GM19438 (cell line): ENCODE results near the gene IQGAP3.

ENCODE experiments used
- ATAC-seq: cut with Tn5 transposase; IDR thresholded peaks from one replicate; pipeline ENCODE4 v1.9.1; 2021; ENCODE audit warnings: low read depth; ENCODE audit not compliant: unreplicated experiment

Gene IQGAP3

GRCh38 chr1:156544592-156545102 is 27.7 kb downstream of the IQGAP3 start:
- ATAC-seq = no peak

- ATAC-seq = no peak
These were observed 29.3 kb downstream of the IQGAP3 start for GRCh38 chr1:156543066-156543465.

- ATAC-seq = no peak
These were observed 31.4 kb downstream of the IQGAP3 start for GRCh38 chr1:156540955-156541354.

- ATAC-seq = no peak
These were observed 32.5 kb downstream of the IQGAP3 start for GRCh38 chr1:156539818-156540355.

- no peak for ATAC-seq
These were observed 33.5 kb downstream of the IQGAP3 start for GRCh38 chr1:156538711-156539440.

- no peak for ATAC-seq
These were observed 35.3 kb downstream of the IQGAP3 start for GRCh38 chr1:156537027-156537426.

- no peak for ATAC-seq
These were observed 37.8 kb downstream of the IQGAP3 start for GRCh38 chr1:156534424-156535060.

- no peak for ATAC-seq
These were observed 38.7 kb downstream of the IQGAP3 start for GRCh38 chr1:156533568-156534220.

- no peak for ATAC-seq
These were observed 40.0 kb downstream of the IQGAP3 start for GRCh38 chr1:156532374-156532773.

GRCh38 chr1:156530006-156530405 is 42.4 kb downstream of the IQGAP3 start:
- no peak for ATAC-seq

GRCh38 chr1:156528875-156529425 is 43.4 kb downstream of the IQGAP3 start:
- no peak for ATAC-seq

- ATAC-seq = no peak
These were observed 44.1 kb downstream of the IQGAP3 start for GRCh38 chr1:156528231-156528630.

- no peak for ATAC-seq
These were observed 44.8 kb downstream of the IQGAP3 start for GRCh38 chr1:156527584-156527983.

GRCh38 chr1:156525856-156526489 is 46.4 kb downstream of the IQGAP3 start:
- no peak for ATAC-seq

- ATAC-seq = no peak
These were observed 47.3 kb downstream of the IQGAP3 start for GRCh38 chr1:156525071-156525501.

- no peak for ATAC-seq
These were observed 47.9 kb downstream of the IQGAP3 start for GRCh38 chr1:156524481-156524869.

- no peak for ATAC-seq
These were observed 48.4 kb downstream of the IQGAP3 start for GRCh38 chr1:156523801-156524480.

GRCh38 chr1:156522443-156522970 is 49.9 kb downstream of the IQGAP3 start:
- no peak for ATAC-seq

- no peak for ATAC-seq
These were observed 54.6 kb downstream of the IQGAP3 start for GRCh38 chr1:156517748-156518147.

- no peak for ATAC-seq
These were observed 55.5 kb downstream of the IQGAP3 start for GRCh38 chr1:156516821-156517220.
